MM.1S (cell line): Measurements from ENCODE around the gene NFATC4.

ENCODE experiments used
- DNase-seq: peaks from one replicate; pipeline ENCODE4 v3.0.0-alpha.2; 2015
- H2AFZ ChIP-seq: fragments of 300-600 bp; sonication (generic); 2 replicates; pipeline ENCODE4 v1.6.0; 2016; ENCODE audit warnings: antibody characterized with exemption, low read length
- H3F3A ChIP-seq: fragments of 300-600 bp; sonication (generic); 2 replicates; pipeline ENCODE4 v1.6.1; 2016; ENCODE audit warnings: mild to moderate bottlenecking, antibody characterized with exemption, low read length, moderate library complexity, mixed read lengths; ENCODE audit not compliant: insufficient read depth
- H3K27ac ChIP-seq: fragments of 300-600 bp; sonication (generic); 2 replicates; pipeline ENCODE4 v1.5.1; 2016; ENCODE audit warnings: mild to moderate bottlenecking, low read length
- H3K27me3 ChIP-seq: fragments of 300-600 bp; sonication (generic); replicated peaks from 2 replicates; pipeline ENCODE4 v1.6.0; 2016; ENCODE audit warnings: low read length; ENCODE audit not compliant: insufficient read depth
- H3K36me3 ChIP-seq: fragments of 300-600 bp; sonication (generic); replicated peaks from 2 replicates; pipeline ENCODE4 v1.6.1; 2016; ENCODE audit warnings: mild to moderate bottlenecking, low read length, mixed read lengths; ENCODE audit not compliant: insufficient read depth
- H3K4me1 ChIP-seq: fragments of 300-600 bp; sonication (generic); 2 replicates; pipeline ENCODE4 v1.6.1; 2016; ENCODE audit warnings: low read length, mixed read lengths
- H3K4me2 ChIP-seq: fragments of 300-600 bp; sonication (generic); 2 replicates; pipeline ENCODE4 v1.6.0; 2016; ENCODE audit warnings: low read depth, low read length
- H3K4me3 ChIP-seq: fragments of 300-600 bp; sonication (generic); 2 replicates; pipeline ENCODE4 v1.5.1; 2016; ENCODE audit warnings: low read length, mixed read lengths
- H3K79me2 ChIP-seq: fragments of 300-600 bp; sonication (generic); 2 replicates; pipeline ENCODE4 v1.6.1; 2016; ENCODE audit warnings: mixed run types, low read length, mixed read lengths
- H3K9ac ChIP-seq: fragments of 300-600 bp; sonication (generic); 2 replicates; pipeline ENCODE4 v1.6.1; 2016; ENCODE audit warnings: low read length, mixed read lengths
- H3K9me2 ChIP-seq: fragments of 300-600 bp; sonication (generic); replicated peaks from 2 replicates; pipeline ENCODE4 v1.6.1; 2016; ENCODE audit warnings: mild to moderate bottlenecking, low read length, mixed read lengths; ENCODE audit not compliant: insufficient read depth
- H3K9me3 ChIP-seq: fragments of 300-600 bp; sonication (generic); replicated peaks from 2 replicates; pipeline ENCODE4 v1.6.1; 2016; ENCODE audit warnings: mild to moderate bottlenecking, low read length, mixed read lengths; ENCODE audit not compliant: insufficient read depth
- H4K20me1 ChIP-seq: fragments of 300-600 bp; sonication (generic); 2 replicates; pipeline ENCODE4 v1.6.1; 2016; ENCODE audit warnings: mild to moderate bottlenecking, low read length, moderate library complexity, mixed read lengths; ENCODE audit not compliant: insufficient read depth
- CTCF ChIP-seq: fragments of 300-600 bp; sonication (generic); IDR thresholded peaks from 2 replicates; pipeline ENCODE4 v1.5.1; 2016; ENCODE audit warnings: antibody characterized with exemption, low read length, mixed read lengths
- EZH2 ChIP-seq: fragments of 300-600 bp; sonication (generic); optimal IDR thresholded peaks from 2 replicates; pipeline ENCODE3; 2017; ENCODE audit warnings: low read depth, mild to moderate bottlenecking, antibody characterized with exemption, low read length, mixed read lengths
- EZH2phosphoT487 ChIP-seq: fragments of 300-600 bp; sonication (generic); IDR thresholded peaks from 2 replicates; pipeline ENCODE4 v1.6.1; 2018; ENCODE audit warnings: antibody characterized with exemption, low read length

The NFATC4 gene

GRCh38 chr14:24414732-24415420, 46.9 kb downstream of the NFATC4 start:
- Histone ChIP-seq H3K9ac (no peak overlapping the region), H3K4me3 (no peak overlapping the region), H3K79me2 (no peaks in the 10 kb centered on the region), H3K27ac (no peak overlapping the region), H3K27me3 (no peaks in the 10 kb centered on the region), H3K4me2 (no peak overlapping the region), H4K20me1 (no peaks in the 10 kb centered on the region), H3F3A (no peaks in the 10 kb centered on the region), H3K4me1 (no peaks in the 10 kb centered on the region), H3K9me3 (no peaks in the 10 kb centered on the region), H3K9me2 (no peaks in the 10 kb centered on the region), H3K36me3 (no peaks in the 10 kb centered on the region), H2AFZ (no peak overlapping the region)
- no peak for DNase-seq
- TF ChIP-seq CTCF: no peak
- no peak for TF ChIP-seq EZH2phosphoT487
- TF ChIP-seq EZH2: no peak

- H3K36me3 ChIP-seq: no peaks in the 10 kb centered on the region
- no peak overlapping the region for H2AFZ ChIP-seq
- no peaks in the 10 kb centered on the region for H3K27me3 ChIP-seq
- no peaks in the 10 kb centered on the region for H3K79me2 ChIP-seq
- TF ChIP-seq CTCF: no peak
- no peak for TF ChIP-seq EZH2phosphoT487
- TF ChIP-seq EZH2: no peak
- no peak overlapping the region for H3K27ac ChIP-seq
- no peaks in the 10 kb centered on the region for H3K9me3 ChIP-seq
- no peaks in the 10 kb centered on the region for H3K4me1 ChIP-seq
- no peaks in the 10 kb centered on the region for H3F3A ChIP-seq
- H3K4me2 ChIP-seq: no peak overlapping the region
- no peak for DNase-seq
- H3K9ac ChIP-seq: no peak overlapping the region
- no peaks in the 10 kb centered on the region for H3K9me2 ChIP-seq
- no peak overlapping the region for H3K4me3 ChIP-seq
- H4K20me1 ChIP-seq: no peaks in the 10 kb centered on the region
Observed at GRCh38 chr14:24415421-24416253, 47.7 kb downstream of the NFATC4 start.

GRCh38 chr14:24416254-24416931, 48.4 kb downstream of the NFATC4 start:
- no peaks in the 10 kb centered on the region for H3K79me2 ChIP-seq
- no peak overlapping the region for H3K27ac ChIP-seq
- H3F3A ChIP-seq: no peaks in the 10 kb centered on the region
- H3K4me2 ChIP-seq: no peak overlapping the region
- H3K4me3 ChIP-seq: no peak overlapping the region
- TF ChIP-seq EZH2: no peak
- no peaks in the 10 kb centered on the region for H3K27me3 ChIP-seq
- no peak overlapping the region for H3K9ac ChIP-seq
- H3K9me2 ChIP-seq: no peaks in the 10 kb centered on the region
- no peak overlapping the region for H2AFZ ChIP-seq
- H3K4me1 ChIP-seq: no peaks in the 10 kb centered on the region
- no peak for DNase-seq
- no peaks in the 10 kb centered on the region for H3K36me3 ChIP-seq
- no peaks in the 10 kb centered on the region for H4K20me1 ChIP-seq
- H3K9me3 ChIP-seq: no peaks in the 10 kb centered on the region
